Loucy (cell line): Measurements from ENCODE around the gene MAPRE2.

Experiments
- H2AFZ ChIP-seq: fragments of 200-600 bp; sonication (generic); 2 replicates; pipeline ENCODE4 v1.6.0; 2016; ENCODE audit warnings: antibody characterized with exemption, mild to moderate bottlenecking, low read length, moderate library complexity
- H3F3A ChIP-seq: fragments of 200-600 bp; 2 replicates; pipeline ENCODE4 v1.6.0; 2016; ENCODE audit warnings: antibody characterized with exemption, low read depth, mild to moderate bottlenecking
- H3K27me3 ChIP-seq: fragments of 200-600 bp; sonication (generic); 2 replicates; pipeline ENCODE4 v1.6.1; 2014; ENCODE audit warnings: low read length, mild to moderate bottlenecking; ENCODE audit not compliant: insufficient read depth, poor library complexity, severe bottlenecking
- H3K36me3 ChIP-seq: fragments of 200-600 bp; sonication (generic); 2 replicates; pipeline ENCODE4 v1.6.1; 2016; ENCODE audit warnings: low read length; ENCODE audit not compliant: insufficient read depth
- H3K4me1 ChIP-seq: fragments of 200-600 bp; sonication (generic); 2 replicates; pipeline ENCODE4 v1.5.1; 2014; ENCODE audit warnings: low read length, mild to moderate bottlenecking; ENCODE audit not compliant: insufficient read depth, poor library complexity, severe bottlenecking
- H3K4me2 ChIP-seq: fragments of 200-600 bp; sonication (generic); 2 replicates; pipeline ENCODE4 v1.6.0; 2014; ENCODE audit warnings: antibody characterized with exemption, low read length, low read depth, mild to moderate bottlenecking; ENCODE audit not compliant: poor library complexity, severe bottlenecking
- H3K4me3 ChIP-seq: fragments of 200-600 bp; sonication (generic); 2 replicates; pipeline ENCODE4 v1.5.1; 2014; ENCODE audit warnings: low read length, mild to moderate bottlenecking, mixed read lengths; ENCODE audit not compliant: poor library complexity, severe bottlenecking
- H3K79me2 ChIP-seq: fragments of 200-600 bp; sonication (generic); 2 replicates; pipeline ENCODE4 v1.6.1; 2014; ENCODE audit warnings: low read length; ENCODE audit not compliant: insufficient read depth
- H3K9ac ChIP-seq: fragments of 200-600 bp; sonication (generic); 2 replicates; pipeline ENCODE4 v1.6.0; 2014; ENCODE audit warnings: mild to moderate bottlenecking, low read depth, low read length, moderate library complexity; ENCODE audit not compliant: poor library complexity, severe bottlenecking
- H3K9me2 ChIP-seq: fragments of 200-600 bp; sonication (generic); replicated peaks from 2 replicates; pipeline ENCODE4 v1.6.1; 2016; ENCODE audit warnings: low read depth, low read length, mixed read lengths
- H3K9me3 ChIP-seq: fragments of 200-600 bp; sonication (generic); 2 replicates; pipeline ENCODE4 v1.6.1; 2014; ENCODE audit warnings: mild to moderate bottlenecking, antibody characterized with exemption, low read length, low read depth; ENCODE audit not compliant: insufficient read depth
- H4K20me1 ChIP-seq: fragments of 200-600 bp; sonication (generic); 2 replicates; pipeline ENCODE4 v1.6.0; 2014; ENCODE audit warnings: antibody characterized with exemption, low read length, mild to moderate bottlenecking; ENCODE audit not compliant: insufficient read depth, poor library complexity, severe bottlenecking
- EZH2phosphoT487 ChIP-seq: fragments of 200-600 bp; IDR thresholded peaks from 2 replicates; pipeline ENCODE4 v1.6.1; 2018; ENCODE audit warnings: antibody characterized with exemption, mild to moderate bottlenecking, moderate library complexity, borderline replicate concordance
- TF ChIP-seq, protein P1 (sequence below): fragments of 200-600 bp; sonication (generic); conservative IDR thresholded peaks from 2 replicates; pipeline ENCODE4 v1.5.1; 2014; ENCODE audit warnings: mild to moderate bottlenecking, antibody characterized with exemption, low read length

The MAPRE2 gene

GRCh38 chr18:35026407-35027061, 14.7 kb upstream of the MAPRE2 start:
- no peaks in the 10 kb centered on the region for H3K9me2 ChIP-seq

GRCh38 chr18:35027206-35027605, 14.0 kb upstream of the MAPRE2 start:
- Histone ChIP-seq H3K4me1 (peaks cover 49% of the 10 kb centered on the region), H3K9ac (no peak overlapping the region), H3K9me3 (no peaks in the 10 kb centered on the region), H3K79me2 (no peaks in the 10 kb centered on the region; the same call in 1 of the 2 replicates), H3K9me2 (no peaks in the 10 kb centered on the region), H3K4me2 (no peak overlapping the region), H3F3A (no peaks in the 10 kb centered on the region), H3K36me3 (no peaks in the 10 kb centered on the region), H3K27me3 (no peaks in the 10 kb centered on the region), H2AFZ (no peak overlapping the region), H3K4me3 (no peak overlapping the region), H4K20me1 (no peaks in the 10 kb centered on the region)
- TF ChIP-seq EZH2phosphoT487, result no peak
- TF ChIP-seq, protein P1, sequence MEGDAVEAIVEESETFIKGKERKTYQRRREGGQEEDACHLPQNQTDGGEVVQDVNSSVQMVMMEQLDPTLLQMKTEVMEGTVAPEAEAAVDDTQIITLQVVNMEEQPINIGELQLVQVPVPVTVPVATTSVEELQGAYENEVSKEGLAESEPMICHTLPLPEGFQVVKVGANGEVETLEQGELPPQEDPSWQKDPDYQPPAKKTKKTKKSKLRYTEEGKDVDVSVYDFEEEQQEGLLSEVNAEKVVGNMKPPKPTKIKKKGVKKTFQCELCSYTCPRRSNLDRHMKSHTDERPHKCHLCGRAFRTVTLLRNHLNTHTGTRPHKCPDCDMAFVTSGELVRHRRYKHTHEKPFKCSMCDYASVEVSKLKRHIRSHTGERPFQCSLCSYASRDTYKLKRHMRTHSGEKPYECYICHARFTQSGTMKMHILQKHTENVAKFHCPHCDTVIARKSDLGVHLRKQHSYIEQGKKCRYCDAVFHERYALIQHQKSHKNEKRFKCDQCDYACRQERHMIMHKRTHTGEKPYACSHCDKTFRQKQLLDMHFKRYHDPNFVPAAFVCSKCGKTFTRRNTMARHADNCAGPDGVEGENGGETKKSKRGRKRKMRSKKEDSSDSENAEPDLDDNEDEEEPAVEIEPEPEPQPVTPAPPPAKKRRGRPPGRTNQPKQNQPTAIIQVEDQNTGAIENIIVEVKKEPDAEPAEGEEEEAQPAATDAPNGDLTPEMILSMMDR, result 0 out of 2 replicates have a peak, but pooled peaks have one; percentile 15

More at GRCh38 chr18:35026407-35027061, 14.7 kb upstream of the MAPRE2 start:
- H3F3A ChIP-seq, result no peaks in the 10 kb centered on the region
- no peak overlapping the region for H3K9ac ChIP-seq
- no peaks in the 10 kb centered on the region for H4K20me1 ChIP-seq
- H3K27me3 ChIP-seq, result no peaks in the 10 kb centered on the region
- H2AFZ ChIP-seq, result no peak overlapping the region
- H3K4me3 ChIP-seq, result no peak overlapping the region
- no peak overlapping the region for H3K4me2 ChIP-seq
- H3K4me1 ChIP-seq, result peaks cover 43% of the 10 kb centered on the region
- no peaks in the 10 kb centered on the region for H3K36me3 ChIP-seq
- no peaks in the 10 kb centered on the region for H3K9me3 ChIP-seq
- H3K79me2 ChIP-seq, result no peaks in the 10 kb centered on the region; the same call in 1 of the 2 replicates
- TF ChIP-seq, protein P1, result peak; percentile 60
- TF ChIP-seq EZH2phosphoT487, result no peak

GRCh38 chr18:35028536-35028935, 12.7 kb upstream of the MAPRE2 start:
- no peaks in the 10 kb centered on the region for H3K36me3 ChIP-seq
- no peak overlapping the region for H3K4me3 ChIP-seq
- H3K9ac ChIP-seq, result no peak overlapping the region
- H3K9me3 ChIP-seq, result no peaks in the 10 kb centered on the region
- no peak overlapping the region for H2AFZ ChIP-seq
- H3K27me3 ChIP-seq, result no peaks in the 10 kb centered on the region
- no peak overlapping the region for H3K4me2 ChIP-seq
- no peaks in the 10 kb centered on the region for H3F3A ChIP-seq
- H3K9me2 ChIP-seq, result no peaks in the 10 kb centered on the region
- TF ChIP-seq, protein P1, result no peak
- TF ChIP-seq EZH2phosphoT487, result no peak
- H3K4me1 ChIP-seq, result peaks cover 56% of the 10 kb centered on the region
- H3K79me2 ChIP-seq, result no peaks in the 10 kb centered on the region; the same call in 1 of the 2 replicates
- no peaks in the 10 kb centered on the region for H4K20me1 ChIP-seq
